GM06990 (cell line): ENCODE data around the gene MBTD1.

Experiments
- DNase-seq: peaks from one replicate; pipeline ENCODE4 v3.0.0-alpha.2; 2011; ENCODE audit not compliant: insufficient read length; ENCODE audit errors: extremely low read depth
- H3K27me3 ChIP-seq: replicated peaks from 2 replicates; pipeline ENCODE4 v1.6.0; 2011; ENCODE audit warnings: low read length; ENCODE audit not compliant: control insufficient read depth, insufficient read depth
- H3K36me3 ChIP-seq: 2 replicates; pipeline ENCODE4 v1.5.1; 2011; ENCODE audit warnings: low read length; ENCODE audit not compliant: control insufficient read depth, insufficient read depth
- H3K4me3 ChIP-seq: replicated peaks from 2 replicates; pipeline ENCODE4 v1.5.1; 2011; ENCODE audit warnings: low read depth, mild to moderate bottlenecking, control low read depth, low read length
- CTCF ChIP-seq: IDR thresholded peaks from 2 replicates; pipeline ENCODE4 v1.5.1; 2011; ENCODE audit warnings: low read length, control low read depth, mild to moderate bottlenecking, inconsistent platforms; ENCODE audit not compliant: insufficient read depth, poor library complexity, severe bottlenecking

The MBTD1 gene

GRCh38 chr17:51240275-51240674 is 19.6 kb downstream of the MBTD1 start:
- TF ChIP-seq CTCF: no peak
- Histone ChIP-seq H3K27me3 (no peaks in the 10 kb centered on the region), H3K36me3 (no peaks in the 10 kb centered on the region), H3K4me3 (no peak overlapping the region)
- no peak for DNase-seq

DNA sequence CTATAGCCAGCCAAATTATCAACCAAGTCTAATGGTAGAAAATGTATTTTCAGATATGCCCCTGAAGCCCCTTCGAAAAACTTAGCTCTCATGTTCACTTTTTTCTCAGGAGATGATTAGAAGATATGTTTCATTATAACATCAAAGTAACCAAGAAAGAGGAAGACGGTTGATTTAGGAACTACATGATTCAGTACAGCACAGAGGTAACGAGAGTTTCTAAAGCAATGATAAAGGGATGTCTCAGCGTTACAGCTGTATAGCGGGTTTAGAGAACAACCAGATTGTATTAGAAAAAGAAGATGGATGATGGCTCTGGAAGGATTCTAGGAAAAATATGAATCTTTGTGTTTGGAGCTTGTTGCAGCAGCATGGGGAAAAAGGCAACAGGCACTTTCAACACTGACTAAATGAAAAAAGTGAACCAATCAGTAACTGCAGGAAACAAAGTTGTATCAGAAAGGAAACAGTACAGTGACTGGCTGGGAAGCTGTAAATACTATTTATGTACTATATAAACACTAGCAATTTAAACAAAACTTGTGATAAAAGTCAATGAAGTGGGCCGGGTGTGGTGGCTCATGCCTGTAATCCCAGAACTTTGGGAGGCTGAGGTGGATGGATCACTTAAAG is 21.5 kb downstream of the MBTD1 start:
- TF ChIP-seq CTCF: no peak
- Histone ChIP-seq H3K36me3 (no peaks in the 10 kb centered on the region), H3K4me3 (no peak overlapping the region; the same call in 1 of the 2 replicates), H3K27me3 (no peaks in the 10 kb centered on the region)
- DNase-seq: peak; percentile 35

DNA sequence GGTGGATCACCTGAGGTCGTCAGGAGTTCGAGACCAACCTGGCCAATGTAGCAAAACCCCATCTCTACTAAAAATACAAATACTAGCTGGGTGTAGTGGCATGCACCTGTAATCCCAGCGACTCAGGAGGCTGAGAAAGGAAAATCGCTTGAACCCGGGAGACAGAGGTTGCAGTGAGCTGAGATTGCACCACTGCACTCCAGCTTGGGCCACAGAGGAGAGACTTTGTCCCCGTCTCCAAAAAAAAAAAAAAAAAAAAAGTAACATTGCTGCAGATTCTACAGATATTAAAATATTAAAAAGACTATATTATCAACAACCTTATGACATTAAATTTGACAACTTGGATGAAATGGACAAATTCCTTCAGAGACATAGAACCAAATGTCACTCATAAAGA is 25.7 kb downstream of the MBTD1 start:
- no peak for TF ChIP-seq CTCF
- no peaks in the 10 kb centered on the region for H3K27me3 ChIP-seq
- no peak for DNase-seq
- no peaks in the 10 kb centered on the region for H3K36me3 ChIP-seq
- H3K4me3 ChIP-seq: no peak overlapping the region

DNA sequence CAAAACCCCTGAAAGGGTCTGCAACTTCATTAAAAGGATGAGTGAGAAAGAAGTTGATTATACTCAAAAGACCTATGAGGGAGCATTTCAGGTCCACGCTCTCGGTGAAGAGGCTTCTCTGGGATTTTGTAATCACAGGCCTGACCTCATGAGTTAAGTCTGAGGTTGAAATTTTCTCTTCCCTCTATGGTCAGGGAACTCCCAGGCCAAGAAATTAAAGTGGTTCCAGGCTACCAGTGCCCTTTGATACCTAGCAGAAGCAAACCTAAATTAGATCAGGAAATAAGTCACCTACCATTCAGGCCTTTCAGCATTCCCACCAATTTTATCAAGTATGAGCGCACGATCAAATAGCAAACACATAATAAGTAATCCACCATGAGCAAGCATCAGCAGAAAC is 27.9 kb downstream of the MBTD1 start:
- no peaks in the 10 kb centered on the region for H3K36me3 ChIP-seq
- DNase-seq: no peak
- no peak overlapping the region for H3K4me3 ChIP-seq
- no peak for TF ChIP-seq CTCF
- no peaks in the 10 kb centered on the region for H3K27me3 ChIP-seq

GRCh38 chr17:51230306-51230705 is 29.5 kb downstream of the MBTD1 start:
- no peak for TF ChIP-seq CTCF
- H3K27me3 ChIP-seq: no peaks in the 10 kb centered on the region
- H3K4me3 ChIP-seq: no peak overlapping the region
- peak; percentile 13 for DNase-seq
- no peaks in the 10 kb centered on the region for H3K36me3 ChIP-seq

GRCh38 chr17:51229889-51230288 is 30.0 kb downstream of the MBTD1 start:
- H3K36me3 ChIP-seq: no peaks in the 10 kb centered on the region
- no peak for TF ChIP-seq CTCF
- no peaks in the 10 kb centered on the region for H3K27me3 ChIP-seq
- no peak for DNase-seq
- H3K4me3 ChIP-seq: no peak overlapping the region
